Transverse colon (tissue), 4 donors: ENCODE data around the gene ANXA2R.

Experiments
- CTCF ChIP-seq, 5 experiments: fragments of 200-600 bp in 3 of 5; fragments of 450-650 bp in 2 of 5; sonication (generic) in 3 of 5; IDR thresholded peaks; 1 replicate in 2 of 5; 2 replicates in 3 of 5; pipeline ENCODE4 v1.5.1; 2016 to 2017; ENCODE audit warnings: antibody characterized with exemption in 5 of 5, inconsistent platforms in 3 of 5, mild to moderate bottlenecking in 2 of 5, moderate library complexity in 1 of 5
- POLR2A ChIP-seq: fragments of 450-650 bp; IDR thresholded peaks from one replicate; pipeline ENCODE4 v1.6.1; 2016; ENCODE audit warnings: antibody characterized with exemption, mild to moderate bottlenecking, moderate library complexity
- POLR2AphosphoS5 ChIP-seq, 3 donors: sonication (generic); formaldehyde crosslinking; IDR thresholded peaks; one replicate each; pipeline ENCODE4 v1.6.1; 2016; ENCODE audit warnings: antibody characterized with exemption in 3 of 3

GRCh38 chr5:43005031-43005430 lies 35.1 kb downstream of the ANXA2R start:
- TF ChIP-seq CTCF (IDR thresholded peaks at IDR 0.05): no peak
- no peak for TF ChIP-seq POLR2A
- no peak for TF ChIP-seq POLR2AphosphoS5 (IDR thresholded peaks at IDR 0.05)
